Upper lobe of left lung (tissue), 6 donors: ENCODE data around the gene PTPRG. TPM values are rescaled to one million over a fixed set of nuclear protein-coding genes. Genes with fewer than 3 reads are reported as not detected.

Experiments
- ATAC-seq, 2 donors: fragments of 200-7000 bp; cut with Tn5 transposase; one replicate each; pipeline ENCODE4 v1.9.1; 2022; ENCODE audit warnings: mild to moderate bottlenecking in 2 of 2, moderate library complexity in 2 of 2; ENCODE audit not compliant: low FRiP score in 2 of 2
- DNase-seq, 2 donors: peaks; one replicate each; pipeline ENCODE4 v3.0.0-alpha.2; 2019 to 2020
- H3K27ac ChIP-seq, 4 donors: fragments of 200-600 bp; sonication (generic); one replicate each; pipeline ENCODE4 v1.5.1; 2016 to 2019
- H3K27me3 ChIP-seq, 4 donors: fragments of 200-600 bp; sonication (generic); one replicate each; pipeline ENCODE4 v1.5.1; 2017 to 2019
- H3K36me3 ChIP-seq, 4 donors: fragments of 200-600 bp; sonication (generic); one replicate each; pipeline ENCODE4 v1.5.1; 2016 to 2019
- H3K4me1 ChIP-seq, 4 donors: fragments of 200-600 bp; sonication (generic); one replicate each; pipeline ENCODE4 v1.5.1; 2018 to 2019
- H3K4me3 ChIP-seq, 4 donors: fragments of 200-600 bp; sonication (generic); one replicate each; pipeline ENCODE4 v1.5.1; 2017 to 2019; ENCODE audit warnings: mild to moderate bottlenecking in 2 of 4, moderate library complexity in 1 of 4
- H3K9me3 ChIP-seq, 4 donors: fragments of 200-600 bp; sonication (generic); one replicate each; pipeline ENCODE4 v1.5.1; 2018 to 2019
- EP300 ChIP-seq, 4 donors: sonication (generic); formaldehyde crosslinking; IDR thresholded peaks; one replicate each; pipeline ENCODE4 v1.5.1; 2017; ENCODE audit warnings: antibody characterized with exemption in 4 of 4, control low read depth in 2 of 4
- POLR2A ChIP-seq, 4 donors: fragments of 450-650 bp; IDR thresholded peaks; one replicate each; pipeline ENCODE4 v1.5.1; 2016 to 2017; ENCODE audit warnings: antibody characterized with exemption in 4 of 4, mild to moderate bottlenecking in 2 of 4
- POLR2AphosphoS5 ChIP-seq, 2 donors: sonication (generic); formaldehyde crosslinking; IDR thresholded peaks; one replicate each; pipeline ENCODE4 v1.5.1; 2017; ENCODE audit warnings: antibody characterized with exemption in 2 of 2
- WGBS, 2 donors: methylation state at CpG; one replicate each; pipeline ENCODE4 v1.1.5; 2017 to 2018; 5-methylcytosine and 5-hydroxymethylcytosine counted together
- total RNA-seq, 6 donors: library from RNA; depleted of rRNA in 4 of 6; stranded (reverse); fragments of >200 nt in 4 of 6; gene quantifications; one replicate each; pipeline versions ENCODE4 v1.1.0 to v1.2.1, GENCODE V29; 2016 to 2021
- TF ChIP-seq, protein P1 (sequence below), 6 experiments: fragments of 450-650 bp in 4 of 6; fragments of 200-600 bp in 2 of 6; sonication (generic) in 2 of 6; IDR thresholded peaks; one replicate each; pipeline ENCODE4 v1.5.1; 2016 to 2019; ENCODE audit warnings: antibody characterized with exemption in 6 of 6
- donor health status: DM: no; HTN: no; CAD: no; lungs with moderate emphysema.
- donor health status: DM: no; HTN: yes; CAD: no; lungs with severe emphysema.

PTPRG gene
- total RNA-seq, 6 donors from 2014 or later: 58.7 to 101 (median 68.8) TPM

DNA sequence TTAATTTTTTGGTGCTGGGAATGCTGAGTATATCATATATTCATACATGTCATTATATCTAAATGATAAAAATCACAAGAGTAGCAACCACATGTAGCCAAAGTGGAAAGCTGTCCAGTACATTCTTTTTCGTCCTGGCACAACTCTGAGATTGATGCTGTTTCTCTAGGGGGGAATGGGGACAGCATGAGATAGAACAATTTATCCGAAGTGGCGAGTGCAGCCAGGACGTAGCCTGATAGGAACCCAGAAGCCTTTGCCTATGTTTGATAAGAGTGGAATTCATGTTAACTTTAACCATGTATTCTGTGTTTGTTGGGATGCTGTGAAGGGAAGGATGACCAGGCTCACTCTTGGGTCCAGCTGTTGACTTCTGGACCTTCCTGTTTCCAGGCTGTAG is 20.9 kb downstream of the PTPRG start:
- Histone ChIP-seq H3K9me3 (no peaks in the 10 kb centered on the region), H3K4me1 (peaks cover 0 to 13% (median 2%) of the 10 kb centered on the region in 4 donors), H3K27me3 (no peaks in the 10 kb centered on the region), H3K36me3 (no peaks in the 10 kb centered on the region), H3K4me3 (no peak overlapping the region), H3K27ac (no peak overlapping the region)
- TF ChIP-seq EP300 (IDR thresholded peaks at IDR 0.05): no peak
- TF ChIP-seq, protein P1, sequence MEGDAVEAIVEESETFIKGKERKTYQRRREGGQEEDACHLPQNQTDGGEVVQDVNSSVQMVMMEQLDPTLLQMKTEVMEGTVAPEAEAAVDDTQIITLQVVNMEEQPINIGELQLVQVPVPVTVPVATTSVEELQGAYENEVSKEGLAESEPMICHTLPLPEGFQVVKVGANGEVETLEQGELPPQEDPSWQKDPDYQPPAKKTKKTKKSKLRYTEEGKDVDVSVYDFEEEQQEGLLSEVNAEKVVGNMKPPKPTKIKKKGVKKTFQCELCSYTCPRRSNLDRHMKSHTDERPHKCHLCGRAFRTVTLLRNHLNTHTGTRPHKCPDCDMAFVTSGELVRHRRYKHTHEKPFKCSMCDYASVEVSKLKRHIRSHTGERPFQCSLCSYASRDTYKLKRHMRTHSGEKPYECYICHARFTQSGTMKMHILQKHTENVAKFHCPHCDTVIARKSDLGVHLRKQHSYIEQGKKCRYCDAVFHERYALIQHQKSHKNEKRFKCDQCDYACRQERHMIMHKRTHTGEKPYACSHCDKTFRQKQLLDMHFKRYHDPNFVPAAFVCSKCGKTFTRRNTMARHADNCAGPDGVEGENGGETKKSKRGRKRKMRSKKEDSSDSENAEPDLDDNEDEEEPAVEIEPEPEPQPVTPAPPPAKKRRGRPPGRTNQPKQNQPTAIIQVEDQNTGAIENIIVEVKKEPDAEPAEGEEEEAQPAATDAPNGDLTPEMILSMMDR (IDR thresholded peaks at IDR 0.05): no peak
- no peak for TF ChIP-seq POLR2AphosphoS5 (IDR thresholded peaks at IDR 0.05)
- no peak for TF ChIP-seq POLR2A (IDR thresholded peaks at IDR 0.05)
- ATAC-seq (no peak), DNase-seq (no peak)
- 67 to 73% methylated on average over 4 of the region's 4 CpGs for WGBS, 2 donors

DNA sequence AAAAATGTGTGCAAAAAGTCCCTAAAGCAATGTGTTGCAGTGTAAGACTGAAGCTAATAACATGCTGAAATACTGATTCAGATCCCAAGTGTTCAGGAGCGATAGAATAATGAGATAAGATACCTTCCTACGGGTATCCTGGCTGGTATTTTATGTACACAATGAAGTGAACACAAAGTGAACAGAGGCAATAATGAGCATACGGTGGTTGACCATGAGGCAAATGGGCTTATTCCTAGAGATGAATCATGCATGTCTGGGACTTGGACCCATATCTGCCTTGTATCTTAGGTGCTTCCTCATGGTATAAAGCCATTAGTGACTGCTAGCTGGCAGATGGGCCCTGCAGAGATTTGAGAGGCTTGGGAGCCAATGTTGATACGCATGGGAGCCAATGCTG is 21.5 kb downstream of the PTPRG start:
- H3K9me3 ChIP-seq: no peaks in the 10 kb centered on the region
- TF ChIP-seq POLR2A (IDR thresholded peaks at IDR 0.05) (no peak), EP300 (IDR thresholded peaks at IDR 0.05) (no peak), POLR2AphosphoS5 (IDR thresholded peaks at IDR 0.05) (no peak)
- TF ChIP-seq, protein P1 (IDR thresholded peaks at IDR 0.05): no peak
- H3K4me3 ChIP-seq: no peak overlapping the region
- H3K36me3 ChIP-seq: no peaks in the 10 kb centered on the region
- H3K27me3 ChIP-seq: no peaks in the 10 kb centered on the region
- no peak overlapping the region for H3K27ac ChIP-seq
- H3K4me1 ChIP-seq: peaks cover 0 to 13% (median 2%) of the 10 kb centered on the region in 4 donors
- no peak for DNase-seq
- no peak for ATAC-seq
- WGBS, 2 donors: 89 to 95% methylated on average over 4 of the region's 4 CpGs

DNA sequence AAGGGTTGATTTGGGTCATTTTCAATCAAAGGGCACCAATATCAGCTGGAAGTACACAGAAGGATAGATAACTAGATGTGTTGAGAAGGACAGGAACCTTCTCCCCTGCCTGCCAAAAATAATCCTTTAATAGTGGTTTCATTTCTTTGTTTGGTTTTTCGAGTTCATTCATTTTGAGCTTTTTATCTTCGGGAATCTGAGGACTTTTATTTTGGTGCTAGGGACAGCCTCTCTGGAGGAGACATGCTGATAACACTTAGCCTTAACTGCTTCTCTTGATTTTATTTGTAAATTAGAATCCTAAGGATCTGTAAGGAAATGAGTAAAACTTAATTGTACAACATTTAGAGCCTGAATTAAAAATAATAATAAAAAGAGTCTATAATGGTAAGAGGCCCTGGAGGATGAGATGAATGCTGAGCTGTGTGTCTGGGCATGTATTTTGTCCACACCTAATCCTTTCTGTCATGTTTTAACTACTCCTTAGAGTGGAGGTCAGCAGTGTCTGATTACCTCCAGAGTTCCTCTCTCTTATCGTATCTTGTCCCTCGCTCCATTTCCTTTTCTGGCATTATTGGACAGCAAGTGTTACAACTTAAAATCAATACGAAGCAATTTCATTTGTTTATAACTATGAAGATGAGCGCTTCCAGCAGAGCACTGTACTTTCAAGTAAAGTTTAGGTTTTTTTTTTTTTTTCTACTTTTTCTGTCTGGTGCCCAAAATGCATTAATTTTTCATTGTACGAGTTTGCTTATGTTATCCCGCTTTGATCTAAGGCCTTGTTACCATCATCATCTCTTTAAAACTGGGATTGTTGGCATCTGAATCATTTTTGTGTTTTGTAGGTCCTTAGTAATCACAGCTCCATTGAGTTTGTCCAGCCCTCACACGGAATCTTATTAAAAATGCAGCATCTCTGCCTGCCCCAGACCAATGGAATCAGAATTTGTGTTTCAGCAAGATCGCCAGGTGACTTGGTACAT is 22.8 kb downstream of the PTPRG start:
- WGBS, 2 donors: 61 to 69% methylated on average over 10 of the region's 10 CpGs
- ATAC-seq: no peak
- DNase-seq: no peak
- no peaks in the 10 kb centered on the region for H3K27me3 ChIP-seq
- peaks cover 0 to 4% (median 0%) of the 10 kb centered on the region in 4 donors for H3K36me3 ChIP-seq
- no peaks in the 10 kb centered on the region for H3K9me3 ChIP-seq
- no peak overlapping the region for H3K27ac ChIP-seq
- H3K4me3 ChIP-seq: no peak overlapping the region
- peaks cover 0 to 6% (median 0%) of the 10 kb centered on the region in 4 donors for H3K4me1 ChIP-seq
- TF ChIP-seq, protein P1 (IDR thresholded peaks at IDR 0.05): no peak
- TF ChIP-seq POLR2A (IDR thresholded peaks at IDR 0.05): no peak
- TF ChIP-seq POLR2AphosphoS5 (IDR thresholded peaks at IDR 0.05): no peak
- TF ChIP-seq EP300 (IDR thresholded peaks at IDR 0.05): no peak

DNA sequence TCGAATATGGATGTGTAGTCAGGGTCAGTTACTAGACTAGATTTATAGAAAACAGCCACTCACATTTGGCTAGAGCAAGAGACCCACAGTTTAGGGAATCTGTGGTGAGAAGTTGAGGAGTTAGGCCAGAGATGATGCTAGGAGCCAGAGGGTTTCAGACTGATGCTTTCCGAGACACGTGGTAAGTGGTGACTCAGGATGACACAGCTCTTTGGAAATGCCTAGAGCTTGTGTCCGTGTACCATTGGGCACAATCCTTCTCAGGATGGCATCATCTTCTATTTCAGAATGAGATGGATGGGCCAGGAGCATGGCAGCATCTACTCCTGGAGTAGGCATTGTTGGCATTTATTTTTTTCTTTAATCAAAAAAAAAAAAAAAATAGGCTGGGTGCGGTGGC is 28.5 kb downstream of the PTPRG start:
- H3K36me3 ChIP-seq: peaks cover 0 to 4% (median 0%) of the 10 kb centered on the region in 4 donors
- TF ChIP-seq POLR2AphosphoS5 (IDR thresholded peaks at IDR 0.05) (no peak), EP300 (IDR thresholded peaks at IDR 0.05) (no peak), POLR2A (IDR thresholded peaks at IDR 0.05) (no peak)
- TF ChIP-seq, protein P1 (IDR thresholded peaks at IDR 0.05): no peak
- H3K27ac ChIP-seq: no peak overlapping the region
- DNase-seq (no peak), ATAC-seq (no peak)
- no peaks in the 10 kb centered on the region for H3K9me3 ChIP-seq
- no peak overlapping the region for H3K4me3 ChIP-seq
- H3K4me1 ChIP-seq: peaks cover 4 to 12% (median 5%) of the 10 kb centered on the region in 4 donors
- WGBS, 2 donors: 87 to 94% methylated on average over 5 of the region's 5 CpGs
- H3K27me3 ChIP-seq: no peaks in the 10 kb centered on the region
